SIG-M5 treated with dmso at 0.1 percent for 504 hours (cell line): ENCODE measurements around the gene HSPB8.

ENCODE experiments used
- DNase-seq: peaks from one replicate; lab custom pipeline; 2025; ENCODE audit not compliant: unreplicated experiment; lab: John Stamatoyannopoulos, UW

Gene HSPB8

DNA sequence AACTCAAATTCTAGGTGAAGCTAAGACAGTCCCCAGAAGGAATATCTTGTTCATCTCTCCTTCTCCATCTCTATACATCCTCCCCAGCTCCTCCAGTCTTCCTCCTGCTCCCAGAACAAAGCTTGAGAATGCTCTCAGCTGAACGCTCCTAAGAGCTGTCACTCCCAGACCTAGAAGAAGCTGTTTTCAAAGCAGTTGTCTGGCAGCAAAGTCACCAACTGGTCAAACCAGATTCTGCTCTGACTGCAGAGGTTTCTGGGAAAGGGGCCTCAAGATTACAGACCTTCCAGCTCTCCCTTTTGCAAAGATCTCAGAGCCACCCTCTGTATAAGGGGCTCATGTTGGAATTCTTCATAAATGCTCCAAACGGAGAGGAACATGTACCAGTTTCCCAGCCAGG lies 9.6 kb upstream of the HSPB8 start:
- DNase-seq: peak; percentile 11

DNA sequence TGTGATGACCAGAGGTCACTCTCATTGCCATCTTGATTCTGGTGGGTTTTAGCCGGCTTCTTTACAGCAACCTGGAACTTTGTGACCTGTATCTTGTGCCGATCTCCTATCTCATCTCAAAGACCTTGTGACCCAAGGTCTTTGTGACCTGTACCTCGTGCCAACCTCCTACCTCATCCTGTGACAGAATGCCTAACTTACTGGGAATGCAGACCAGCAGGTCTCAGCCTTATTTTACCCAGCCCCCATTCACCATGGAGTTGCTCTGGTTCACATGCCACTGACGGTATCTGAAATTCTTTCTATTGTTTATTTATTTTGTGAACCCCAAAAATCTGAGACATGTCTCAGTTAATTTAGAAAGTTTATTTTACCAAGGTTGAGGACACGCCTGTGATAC lies 7.4 kb upstream of the HSPB8 start:
- DNase-seq: no peak

DNA sequence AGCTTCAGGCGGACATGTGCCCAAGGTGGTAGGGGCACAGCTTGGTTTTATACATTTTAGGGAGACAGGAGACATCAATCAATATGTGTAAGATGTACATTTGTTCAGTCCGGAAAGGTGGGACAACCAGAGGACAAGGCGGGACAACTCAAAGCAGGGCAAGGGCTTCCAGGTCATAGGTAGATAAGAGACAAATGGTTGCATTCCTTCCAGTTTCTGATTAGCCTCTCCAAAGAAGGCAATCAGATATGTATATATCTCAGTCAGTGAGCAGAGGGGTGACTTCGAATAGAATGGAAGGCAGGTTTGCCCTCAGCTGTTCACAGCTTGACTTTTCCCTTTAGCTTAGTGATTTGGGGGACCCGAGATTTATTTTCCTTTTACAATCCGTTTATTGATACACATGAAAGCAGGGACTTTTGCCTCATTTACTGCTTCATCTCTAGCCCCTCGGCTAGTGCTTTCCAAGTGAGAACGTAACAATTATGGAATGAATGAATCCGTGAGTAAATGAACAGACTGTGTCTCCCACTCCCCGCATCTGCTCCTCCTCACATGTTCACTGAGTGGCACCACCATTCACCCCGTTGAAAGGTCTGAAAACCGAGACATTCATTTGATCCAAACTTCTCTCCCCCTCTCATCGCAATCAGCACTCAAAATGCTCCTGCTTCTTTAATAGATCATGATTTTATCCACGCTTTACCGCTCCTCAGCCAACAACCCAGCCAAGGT lies 6.9 kb upstream of the HSPB8 start:
- DNase-seq: no peak

DNA sequence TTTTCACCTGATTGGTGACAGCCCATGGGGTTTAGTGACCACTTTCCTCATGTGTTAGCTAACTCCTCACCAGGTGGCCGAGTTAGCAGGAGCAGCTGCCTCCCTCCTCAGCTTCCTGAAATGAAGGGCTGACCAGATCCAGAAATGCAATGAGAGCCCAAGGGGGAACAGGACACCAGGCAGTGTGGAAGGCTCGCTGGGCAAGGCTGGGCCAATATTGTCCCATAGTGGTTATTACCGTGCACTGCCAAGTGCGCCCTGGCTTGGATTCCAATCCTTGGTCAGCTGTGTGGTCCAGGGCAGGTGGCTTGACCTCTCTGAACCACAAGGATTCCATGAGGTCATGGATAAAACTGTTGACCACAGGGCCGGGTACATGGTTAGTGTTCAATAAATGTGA lies 3.6 kb upstream of the HSPB8 start:
- no peak for DNase-seq

DNA sequence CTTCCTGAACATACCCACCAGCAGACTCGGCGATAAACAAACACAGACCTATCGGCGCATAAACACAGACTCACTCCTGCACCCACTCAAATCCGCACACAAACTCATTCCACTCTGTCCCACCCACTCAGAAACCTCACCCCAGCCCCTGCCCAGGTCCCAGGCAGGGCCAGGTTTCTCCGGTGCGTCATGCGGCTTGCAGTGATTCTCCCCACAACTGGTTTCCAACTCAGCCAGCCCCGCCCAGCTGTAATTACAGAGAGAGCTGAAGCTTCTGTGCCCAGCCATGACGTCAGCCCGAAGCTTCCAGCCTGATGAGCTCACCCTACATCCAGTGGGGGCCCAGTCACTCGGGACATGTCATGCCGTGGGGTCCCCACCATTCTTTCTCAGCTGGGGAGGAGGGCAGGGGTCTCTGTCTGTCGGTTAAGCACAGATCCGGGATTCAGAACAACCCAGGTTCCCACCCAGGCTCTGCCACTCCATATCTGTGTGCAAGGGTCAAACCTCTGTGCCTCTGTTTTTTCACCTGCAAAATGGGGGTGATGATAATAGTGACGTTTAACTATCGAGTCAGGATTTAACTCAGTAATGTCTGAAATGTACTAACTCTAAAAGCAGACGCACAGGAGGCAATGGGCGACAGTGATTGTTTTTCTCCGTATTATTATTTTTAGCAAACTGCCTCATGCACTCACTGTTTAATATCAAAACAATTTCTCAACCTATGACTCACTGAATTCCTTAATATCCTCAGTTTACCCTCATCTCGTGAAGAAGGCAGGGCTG lies 2.3 kb upstream of the HSPB8 start:
- DNase-seq: peak; percentile 9

DNA sequence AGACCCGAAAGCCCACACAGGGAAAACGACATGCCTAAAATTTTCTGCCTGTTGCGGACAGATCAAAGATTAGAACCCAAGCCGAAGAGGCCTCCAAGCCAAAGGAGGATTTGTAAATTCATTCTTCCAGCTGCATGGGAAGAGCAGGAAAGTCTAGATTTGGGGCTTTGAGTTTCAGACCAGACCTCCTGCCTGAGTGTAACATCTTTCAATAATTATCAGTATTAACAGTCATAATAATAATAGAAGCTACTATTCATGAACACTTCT lies 1.7 kb upstream of the HSPB8 start:
- DNase-seq: no peak

DNA sequence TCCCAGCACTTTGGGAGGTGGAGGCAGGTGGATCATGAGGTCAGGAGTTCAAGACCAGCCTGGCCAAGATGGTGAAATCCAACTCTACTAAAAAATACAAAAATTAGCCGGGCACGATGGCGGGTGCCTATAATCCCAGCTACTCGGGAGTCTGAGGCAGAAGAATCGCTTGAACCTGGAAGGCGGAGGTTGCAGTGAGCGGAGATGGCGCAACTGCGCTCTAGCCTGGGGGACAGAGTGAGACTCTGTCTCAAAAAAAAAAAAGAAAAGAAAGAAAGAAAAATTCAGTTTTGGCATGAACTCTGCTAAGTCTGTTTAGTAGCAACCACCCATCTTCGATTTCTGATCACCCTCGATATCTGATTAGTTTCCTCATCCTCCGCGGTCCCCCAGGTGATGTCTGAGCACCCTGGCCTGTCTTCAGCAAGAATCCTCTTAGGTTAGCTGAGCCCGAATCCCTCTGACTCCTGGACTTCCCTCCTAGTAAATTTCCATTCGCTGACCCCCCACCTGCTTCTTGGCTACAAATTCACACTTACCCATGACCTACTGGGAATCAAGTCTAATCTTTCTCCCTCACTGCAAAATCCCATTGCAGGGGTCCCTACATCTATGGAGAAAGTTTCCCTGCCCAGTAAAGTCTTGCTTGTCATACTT lies 879 bp upstream of the HSPB8 start:
- no peak for DNase-seq

DNA sequence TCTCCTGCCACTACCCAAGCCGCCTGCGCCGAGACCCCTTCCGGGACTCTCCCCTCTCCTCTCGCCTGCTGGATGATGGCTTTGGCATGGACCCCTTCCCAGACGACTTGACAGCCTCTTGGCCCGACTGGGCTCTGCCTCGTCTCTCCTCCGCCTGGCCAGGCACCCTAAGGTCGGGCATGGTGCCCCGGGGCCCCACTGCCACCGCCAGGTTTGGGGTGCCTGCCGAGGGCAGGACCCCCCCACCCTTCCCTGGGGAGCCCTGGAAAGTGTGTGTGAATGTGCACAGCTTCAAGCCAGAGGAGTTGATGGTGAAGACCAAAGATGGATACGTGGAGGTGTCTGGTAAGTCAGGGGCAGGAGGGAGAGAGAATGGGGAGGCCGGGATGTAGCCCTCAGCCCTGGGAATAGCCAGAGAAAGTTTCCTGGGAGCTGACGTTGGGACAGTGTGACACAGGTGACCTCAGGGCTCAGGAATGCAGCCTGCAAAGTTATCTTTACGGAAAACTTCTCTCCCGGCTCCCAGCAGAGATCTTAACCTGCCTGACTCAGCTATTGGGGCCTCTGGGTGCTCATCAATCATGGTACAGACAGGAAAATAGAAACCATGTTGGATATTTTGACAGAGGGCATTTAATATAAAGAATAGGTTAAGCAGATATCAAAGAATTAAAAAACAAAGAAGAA lies 747 bp downstream of the HSPB8 start:
- DNase-seq: peak; percentile 28

DNA sequence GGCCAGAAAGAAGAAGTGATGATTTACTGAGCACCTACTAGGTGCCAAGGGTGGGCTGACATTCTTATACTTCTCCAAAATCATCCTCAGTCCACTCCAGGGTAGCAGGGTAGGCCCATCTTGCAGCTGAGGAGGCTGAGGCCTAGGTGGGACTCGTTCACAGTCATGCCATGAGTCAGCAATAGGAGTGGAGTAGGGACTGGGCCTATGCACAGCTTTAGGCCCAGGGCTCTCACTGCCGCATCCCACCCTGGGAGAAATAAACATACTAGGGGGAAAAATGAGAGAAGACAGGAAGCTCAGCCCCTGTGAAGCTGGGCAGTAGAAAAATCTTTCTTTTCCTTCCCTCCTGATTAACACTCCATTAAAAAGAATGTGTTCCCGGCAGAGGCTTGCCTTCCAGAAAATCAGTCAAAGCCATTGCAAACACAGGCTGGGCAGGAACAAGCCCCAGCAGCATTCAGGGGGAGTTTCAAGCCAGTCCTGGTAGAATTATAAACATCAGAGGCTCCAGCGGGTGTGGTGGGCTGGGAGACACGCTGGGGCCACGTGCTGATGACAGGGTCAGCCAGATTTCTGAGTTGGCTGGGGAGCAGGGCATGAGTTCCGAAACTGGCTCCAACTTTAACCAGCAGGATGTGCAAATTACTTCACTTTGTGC lies 1.8 kb downstream of the HSPB8 start:
- DNase-seq: no peak

DNA sequence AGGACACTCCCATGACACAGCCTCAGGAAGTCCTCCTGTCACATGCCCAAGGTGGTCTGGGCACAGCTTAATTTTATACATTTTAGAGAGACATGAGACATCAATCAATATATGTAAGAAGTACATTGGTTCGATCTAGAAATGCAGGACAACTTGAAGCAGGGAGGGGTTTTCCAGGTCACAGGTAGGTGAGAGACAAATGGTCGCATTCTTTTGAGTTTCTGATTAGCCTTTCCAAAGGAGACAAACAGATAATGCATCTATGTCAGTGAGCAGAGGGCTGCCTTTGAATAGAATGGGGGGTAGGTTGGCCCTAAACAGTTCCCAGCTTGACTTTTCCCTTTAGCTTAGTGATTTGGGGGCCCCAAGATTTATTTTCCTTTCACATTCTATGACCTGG lies 2.5 kb downstream of the HSPB8 start:
- no peak for DNase-seq

DNA sequence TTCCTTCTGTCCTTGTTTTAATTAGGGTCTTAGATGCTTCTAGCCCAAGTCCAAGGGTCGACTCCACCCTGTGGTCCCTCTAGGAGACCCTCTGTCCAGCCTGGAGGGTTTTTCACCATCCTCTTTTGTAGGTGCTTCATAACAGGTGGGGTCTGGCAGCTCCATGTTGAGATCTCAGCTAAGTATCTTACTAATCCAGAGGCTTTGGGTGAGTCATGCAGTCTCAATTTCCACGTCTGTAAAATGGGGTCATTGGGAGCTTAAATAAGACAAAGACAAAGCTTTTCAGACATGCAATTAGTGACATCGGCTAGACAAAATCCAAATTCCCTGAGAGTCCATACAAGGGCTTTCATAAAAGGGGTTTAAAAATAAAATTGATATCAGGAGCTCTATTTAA lies 3.2 kb downstream of the HSPB8 start:
- no peak for DNase-seq

DNA sequence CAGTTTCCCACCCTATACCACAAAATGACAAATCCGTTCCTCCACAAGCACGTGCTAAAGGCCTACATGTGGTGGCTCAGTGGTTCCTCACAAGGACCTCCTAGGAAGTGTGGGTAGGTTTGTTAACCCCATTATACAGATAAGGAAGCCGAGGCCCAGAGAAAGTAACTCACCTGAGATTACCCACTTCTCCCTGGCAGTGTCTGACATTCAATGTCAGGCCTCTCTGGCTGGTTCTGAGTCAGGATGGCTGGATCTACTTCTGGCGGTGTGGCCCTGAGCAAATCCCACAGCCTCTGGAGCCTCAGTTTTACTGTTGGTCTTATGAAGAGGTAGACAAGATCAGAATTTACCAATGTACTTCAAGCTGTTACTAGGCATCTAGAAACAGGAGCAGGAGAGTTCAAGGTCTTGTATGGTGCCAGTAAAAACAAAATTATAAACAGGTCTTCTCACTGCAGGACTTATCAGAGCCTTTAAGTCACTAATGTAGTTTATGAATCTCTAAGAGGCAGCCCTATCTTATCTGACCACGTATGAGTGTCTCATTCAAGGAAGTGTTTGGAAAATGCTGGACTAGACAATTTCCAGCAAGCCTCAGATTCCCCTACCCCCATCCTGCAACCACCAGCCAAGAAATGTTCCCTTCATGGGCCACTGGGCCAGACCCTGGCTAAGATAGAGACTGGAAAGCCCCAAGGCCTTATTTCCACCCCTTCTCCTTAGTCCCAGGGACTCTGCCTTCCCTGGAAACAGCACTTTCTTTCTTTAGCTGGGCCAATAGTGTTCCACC lies 4.2 kb downstream of the HSPB8 start:
- no peak for DNase-seq

DNA sequence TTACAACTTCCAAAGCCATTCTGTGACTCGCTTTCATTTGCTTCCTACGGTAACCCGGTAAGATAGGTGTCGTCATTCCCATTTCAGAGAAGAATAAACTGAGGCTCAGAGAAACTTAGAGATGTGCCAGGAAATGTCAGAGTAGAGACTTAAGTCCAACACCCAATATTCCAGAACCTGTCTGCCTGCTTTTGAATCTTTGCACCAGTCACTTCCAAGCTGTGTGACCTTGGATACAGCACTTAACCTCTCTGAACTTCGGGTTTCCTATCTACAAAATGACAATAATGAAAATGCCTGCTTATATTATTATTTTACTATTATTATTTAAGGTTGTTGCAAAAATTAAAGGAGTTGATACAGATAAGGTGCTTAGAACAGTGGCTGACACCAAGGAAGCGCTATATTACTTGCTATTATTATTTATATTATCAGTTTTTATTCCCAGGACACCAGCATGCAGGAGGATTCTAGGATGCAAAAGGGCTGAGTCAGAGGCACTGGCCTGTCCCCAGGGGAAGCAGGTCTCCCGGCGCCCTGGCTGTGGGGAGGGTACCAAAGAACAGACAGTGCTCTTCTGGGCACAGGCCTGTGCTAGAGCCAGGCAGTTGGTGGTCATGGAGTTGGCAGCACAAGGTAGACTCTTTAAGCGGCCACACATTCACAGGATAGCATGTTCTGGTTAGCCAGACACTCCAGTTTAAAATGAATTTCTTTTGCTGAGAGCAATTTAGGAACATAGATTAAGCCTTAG lies 5.4 kb downstream of the HSPB8 start:
- DNase-seq: no peak

DNA sequence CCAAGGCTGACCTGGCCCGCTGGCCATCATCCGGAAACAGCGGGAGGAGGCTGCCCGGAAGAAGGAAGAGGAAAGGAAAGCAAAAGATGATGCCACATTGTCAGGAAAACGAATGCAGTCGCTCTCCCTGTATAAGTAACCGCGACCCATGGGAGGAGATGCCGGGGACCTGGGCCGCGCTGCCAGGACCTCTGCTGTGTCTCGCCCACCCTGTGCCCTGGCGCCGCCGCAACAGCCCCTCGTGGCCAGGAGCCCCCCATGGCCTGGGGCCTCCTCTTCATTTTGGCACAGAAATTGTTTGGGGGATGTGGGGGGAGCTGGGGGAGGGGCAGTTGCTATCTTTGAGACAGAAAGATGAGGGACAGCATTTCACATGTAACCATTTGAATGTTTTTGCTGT lies 16.5 kb downstream of the HSPB8 start:
- DNase-seq: no peak

DNA sequence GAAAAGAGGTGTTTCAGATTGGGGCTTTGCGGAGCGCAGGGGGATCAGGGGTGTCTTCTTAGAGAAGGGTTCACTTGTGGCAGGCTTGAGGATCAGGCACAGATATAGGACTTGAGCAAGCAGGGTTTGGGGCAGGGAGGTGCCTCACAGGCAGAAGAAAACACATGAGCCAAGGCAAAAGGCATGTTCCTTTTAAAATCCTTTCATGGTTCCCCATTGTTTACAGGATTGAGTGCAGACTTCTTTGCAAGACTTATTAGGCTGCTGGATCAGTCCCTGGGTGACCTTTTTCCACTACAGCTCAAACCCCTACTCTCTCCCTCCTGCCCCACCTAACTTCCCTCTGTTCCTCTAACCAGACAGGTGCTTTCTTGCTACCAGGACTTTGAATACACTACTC lies 19.7 kb downstream of the HSPB8 start:
- no peak for DNase-seq

DNA sequence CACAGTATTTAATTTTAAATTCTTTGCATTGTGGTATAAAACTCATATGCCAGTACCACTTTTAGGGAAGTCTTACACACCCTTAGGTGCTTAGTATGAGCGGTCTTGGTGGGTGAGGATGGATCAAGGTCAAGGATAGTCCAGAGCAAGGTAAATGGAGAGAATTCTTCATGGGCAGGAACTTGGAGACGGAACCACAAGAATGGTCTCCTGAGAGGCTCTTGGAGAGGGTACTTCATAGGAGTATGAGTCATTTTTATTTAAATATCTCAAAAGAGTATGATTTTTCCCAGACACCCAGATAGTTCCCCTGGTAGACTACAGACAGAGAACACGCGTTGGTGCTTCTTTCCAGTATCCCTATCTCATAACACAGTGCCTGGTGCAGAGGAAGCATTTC lies 21.9 kb downstream of the HSPB8 start:
- no peak for DNase-seq

DNA sequence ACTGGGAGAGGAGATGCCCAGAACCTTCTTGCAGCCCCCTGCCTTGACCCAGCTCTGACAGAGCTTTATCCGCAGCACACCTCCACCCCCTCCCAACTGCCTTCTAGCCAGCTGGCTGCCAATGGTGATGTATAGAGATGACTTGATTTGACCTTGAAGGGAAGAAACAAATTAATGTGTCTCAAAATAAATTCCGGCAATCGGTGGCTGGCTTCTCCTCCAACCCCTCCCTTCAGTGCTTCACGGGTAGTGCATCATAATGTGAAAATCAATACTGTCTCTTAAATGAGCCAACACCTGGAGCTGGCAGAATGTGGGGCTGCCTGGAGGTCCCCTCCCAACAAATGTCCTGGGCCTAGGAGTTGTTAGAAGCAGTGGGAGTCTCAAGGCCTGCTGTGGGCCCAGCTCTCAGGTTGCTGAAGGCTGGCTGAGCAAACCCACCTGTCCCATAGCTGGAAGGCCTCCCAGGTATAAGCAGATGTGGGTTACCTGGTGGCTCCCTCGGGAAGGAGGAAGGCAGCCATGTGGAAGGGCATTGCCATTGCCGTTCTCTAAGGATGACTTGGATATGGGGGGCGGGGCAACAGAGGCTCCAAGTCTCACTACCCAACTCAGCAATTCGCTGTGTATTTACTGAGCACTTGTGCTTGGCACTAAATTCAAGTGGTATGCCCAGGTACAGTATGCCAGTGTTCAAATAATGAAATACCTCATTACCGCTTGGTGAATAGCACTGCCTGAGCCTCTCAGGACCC lies 23.2 kb downstream of the HSPB8 start:
- DNase-seq: no peak

DNA sequence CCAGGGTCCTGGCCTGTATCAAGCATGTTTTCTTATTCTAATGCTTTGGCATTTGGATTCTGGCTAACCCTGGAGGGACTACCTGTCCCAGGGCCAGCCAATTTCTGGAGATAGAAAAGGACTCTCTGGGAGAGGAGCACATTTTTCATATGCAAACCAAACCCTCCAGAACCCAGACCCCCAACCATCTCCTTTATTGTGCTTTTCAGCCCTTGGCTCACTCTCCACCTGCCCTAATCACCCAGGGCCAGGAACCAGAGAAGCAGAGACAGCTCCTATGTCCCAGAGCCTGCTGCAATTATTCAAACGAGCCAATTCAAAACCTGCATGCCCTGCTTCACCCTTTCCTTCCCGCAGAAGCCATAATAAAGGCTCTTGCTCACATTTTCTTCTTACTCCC lies 23.8 kb downstream of the HSPB8 start:
- DNase-seq: no peak

DNA sequence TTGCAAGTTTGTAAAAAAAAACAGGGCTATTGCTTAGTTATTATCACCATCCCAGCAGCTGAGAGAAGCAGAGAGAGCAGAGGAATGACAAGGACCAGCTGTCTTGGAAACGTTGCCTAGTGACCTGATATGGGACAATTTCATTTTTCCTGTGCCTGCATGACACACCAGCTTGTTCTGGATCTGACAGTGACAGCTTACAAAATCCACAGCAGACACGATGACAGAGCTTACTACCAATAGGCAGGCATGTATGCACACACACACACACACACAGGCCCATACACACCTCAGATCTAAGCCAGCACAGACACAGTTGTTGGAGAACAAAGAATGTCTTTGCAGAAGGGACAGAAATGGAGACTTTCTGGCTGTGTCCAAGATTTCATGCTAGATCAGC lies 25.4 kb downstream of the HSPB8 start:
- DNase-seq: no peak
